Immature natural killer cell (primary cell): Measurements from ENCODE around the gene EIF4B. TPM values are rescaled to one million over a fixed set of nuclear protein-coding genes. Genes with fewer than 3 reads are reported as not detected.
"Not testable (repeated sequence)": the region's sequence is repeated elsewhere in the genome, so short reads cannot be mapped to it uniquely, and the experiment has no call there.

Source experiments
- DNase-seq, 3 donors: peaks; one replicate each; pipeline ENCODE4 v3.0.0; 2022; ENCODE audit warnings: mixed read lengths in 1 of 3
- H3K27ac Mint-ChIP-seq, 6 donors: one replicate each; pipeline ENCODE4 v1.8.0; 2020; ENCODE audit warnings: mixed read lengths in 6 of 6, mild to moderate bottlenecking in 5 of 6, inconsistent platforms in 4 of 6, moderate library complexity in 3 of 6
- H3K27me3 Mint-ChIP-seq, 3 donors: one replicate each; pipeline ENCODE4 v1.8.0; 2020 to 2021; ENCODE audit warnings: low read depth in 3 of 3, mild to moderate bottlenecking in 3 of 3, mixed read lengths in 3 of 3, moderate library complexity in 3 of 3, inconsistent platforms in 1 of 3
- H3K36me3 Mint-ChIP-seq, 3 donors: one replicate each; pipeline ENCODE4 v1.8.0; 2020; ENCODE audit warnings: mixed read lengths in 3 of 3, inconsistent platforms in 2 of 3, mild to moderate bottlenecking in 2 of 3
- H3K4me1 Mint-ChIP-seq, 2 donors: one replicate each; pipeline ENCODE4 v1.8.0; 2020; ENCODE audit warnings: inconsistent platforms in 2 of 2, mild to moderate bottlenecking in 2 of 2, mixed read lengths in 2 of 2, moderate library complexity in 1 of 2
- H3K4me3 Mint-ChIP-seq, 5 donors: one replicate each; pipeline ENCODE4 v1.8.0; 2020; ENCODE audit warnings: mild to moderate bottlenecking in 5 of 5, mixed read lengths in 5 of 5, inconsistent platforms in 3 of 5, moderate library complexity in 3 of 5
- H3K9me3 Mint-ChIP-seq, 6 donors: one replicate each; pipeline ENCODE4 v1.8.0; 2020; ENCODE audit warnings: mild to moderate bottlenecking in 6 of 6, mixed read lengths in 6 of 6, inconsistent platforms in 4 of 6, moderate library complexity in 3 of 6
- polyA plus RNA-seq, 3 donors: library from polyadenylated mRNA; unstranded; fragments of 300-500 nt; fragmentation: Illumina TruSeq; gene quantifications; one replicate each; pipeline ENCODE4 v1.2.3, GENCODE V29; 2021

EIF4B gene
- polyA plus RNA-seq, 3 donors from 2014 or later = 57.2 to 83.4 (median 69.2) TPM

DNA sequence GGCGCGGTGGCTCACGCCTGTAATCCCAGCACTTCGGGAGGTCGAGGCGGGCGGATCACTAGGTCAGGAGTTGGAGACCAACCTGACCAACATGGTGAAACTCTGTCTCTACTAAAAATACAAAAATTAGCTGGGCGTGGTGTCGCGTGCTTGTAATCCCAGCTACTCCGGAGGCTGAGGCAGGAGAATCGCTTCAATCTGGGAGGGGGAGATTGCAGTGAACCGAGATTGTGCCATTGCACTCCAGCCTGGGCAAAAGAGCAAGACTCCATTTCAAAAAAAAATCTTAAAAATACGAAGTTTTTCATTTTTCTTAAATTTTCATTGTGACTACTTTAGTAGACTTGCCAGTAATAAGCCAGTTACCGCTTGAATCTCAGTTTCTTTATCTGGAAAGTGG lies 2.5 kb downstream of the EIF4B start:
- Mint-ChIP-seq H3K4me3 (peak overlapping the region; percentile 7 to 72 (median 34)), H3K27ac (peak overlapping the region in 2 of 6 donors; percentile 55 to 75), H3K4me1 (peaks cover 69 to 70% of the 10 kb centered on the region in 2 donors), H3K27me3 (peaks cover 11 to 16% (median 16%) of the 10 kb centered on the region in 3 donors)
- DNase-seq, H3K36me3 Mint-ChIP-seq, H3K9me3 Mint-ChIP-seq: not testable (repeated sequence)

DNA sequence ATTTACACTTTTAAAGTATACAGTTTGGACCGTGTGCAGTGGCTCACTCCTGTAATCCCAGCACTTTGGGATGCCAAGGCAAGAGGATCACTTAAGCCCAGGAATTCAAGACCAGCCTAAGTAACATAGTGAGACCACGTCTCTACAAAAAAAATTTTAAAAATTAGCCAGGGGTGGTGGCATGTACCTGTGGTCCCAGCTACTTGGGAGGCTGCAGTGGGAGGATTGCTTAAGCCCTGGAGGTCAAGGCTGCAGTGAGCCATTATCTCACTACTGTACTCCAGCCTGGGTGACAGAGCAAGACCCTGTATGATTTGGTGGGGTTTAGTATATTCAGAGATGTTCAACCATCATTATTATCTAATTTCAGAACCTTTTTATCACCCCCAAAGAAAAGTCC lies 4.7 kb downstream of the EIF4B start:
- Mint-ChIP-seq H3K4me1 (peaks cover 72 to 83% of the 10 kb centered on the region in 2 donors), H3K4me3 (no peak overlapping the region), H3K27me3 (peaks cover 11 to 14% (median 13%) of the 10 kb centered on the region in 3 donors), H3K36me3 (no peaks in the 10 kb centered on the region), H3K27ac (no peak overlapping the region), H3K9me3 (no peaks in the 10 kb centered on the region)
- no peak for DNase-seq

DNA sequence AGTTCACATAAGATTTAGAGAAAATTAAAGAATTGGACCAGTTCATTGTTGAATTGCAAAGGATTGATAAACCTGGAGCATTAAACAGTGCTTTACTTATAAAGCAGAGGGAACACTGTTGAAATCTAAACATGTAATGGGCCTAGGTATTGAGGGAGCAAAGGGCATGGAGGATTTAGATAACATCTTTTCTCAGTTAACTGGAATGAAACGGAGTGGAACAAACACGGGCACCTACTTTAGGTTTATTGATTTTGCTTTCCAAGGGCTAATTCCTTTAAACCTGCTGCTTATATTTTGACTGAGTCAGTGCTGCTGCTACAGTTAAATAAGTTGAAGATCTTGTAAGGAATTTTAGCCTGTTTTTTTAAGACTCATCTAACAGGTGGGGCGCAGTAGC lies 5.6 kb downstream of the EIF4B start:
- H3K36me3 Mint-ChIP-seq = no peaks in the 10 kb centered on the region
- DNase-seq = no peak
- peak overlapping the region in 1 of 6 donors; percentile 1 for H3K27ac Mint-ChIP-seq
- H3K4me1 Mint-ChIP-seq = peaks cover 67 to 82% of the 10 kb centered on the region in 2 donors
- H3K27me3 Mint-ChIP-seq = peaks cover 1 to 5% (median 4%) of the 10 kb centered on the region in 3 donors
- no peaks in the 10 kb centered on the region for H3K9me3 Mint-ChIP-seq
- no peak overlapping the region for H3K4me3 Mint-ChIP-seq

DNA sequence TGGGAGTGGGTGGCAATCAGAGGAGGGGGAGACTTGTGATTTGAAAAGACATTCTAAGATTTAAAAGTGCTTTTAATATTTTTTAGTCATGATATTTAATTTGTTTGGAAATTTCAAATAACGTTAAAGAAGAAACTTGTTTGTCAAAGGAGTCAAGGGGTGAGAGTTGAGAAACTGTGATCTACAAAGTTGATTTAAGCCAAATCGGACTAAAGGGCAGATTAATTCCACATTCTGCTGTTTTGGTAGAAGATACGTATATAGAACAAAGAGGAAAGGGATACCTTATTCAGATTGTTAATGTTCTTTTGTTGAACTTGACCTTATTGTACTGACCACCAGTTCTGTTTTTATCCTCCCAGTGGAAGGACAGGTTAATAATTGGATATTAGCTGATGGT lies 6.7 kb downstream of the EIF4B start:
- H3K36me3 Mint-ChIP-seq = peaks cover 0 to 6% (median 4%) of the 10 kb centered on the region in 3 donors
- DNase-seq = no peak
- H3K27me3 Mint-ChIP-seq = peaks cover 1 to 3% (median 2%) of the 10 kb centered on the region in 3 donors
- no peak overlapping the region for H3K27ac Mint-ChIP-seq
- no peaks in the 10 kb centered on the region for H3K9me3 Mint-ChIP-seq
- peaks cover 60 to 72% of the 10 kb centered on the region in 2 donors for H3K4me1 Mint-ChIP-seq
- H3K4me3 Mint-ChIP-seq = no peak overlapping the region

DNA sequence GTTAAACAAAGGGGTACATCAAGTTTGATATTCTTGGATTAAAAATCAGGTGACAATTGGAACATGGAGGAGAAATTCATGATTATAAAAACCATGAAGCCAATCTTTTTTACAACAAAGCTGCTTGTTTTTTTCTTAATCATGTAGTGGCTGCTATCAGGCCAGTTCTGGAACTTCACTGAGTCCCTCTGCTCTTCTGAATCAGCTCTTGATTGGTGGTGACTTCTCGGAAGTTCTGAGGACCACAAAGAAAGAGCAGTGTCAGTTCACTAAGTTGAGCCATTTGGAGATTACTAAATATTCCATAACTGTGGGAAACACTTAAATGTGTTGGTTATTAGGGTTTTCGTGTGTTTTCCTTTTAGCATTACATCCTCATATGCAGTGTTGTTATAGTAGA lies 8.5 kb downstream of the EIF4B start:
- peaks cover 4 to 17% (median 8%) of the 10 kb centered on the region in 3 donors for H3K36me3 Mint-ChIP-seq
- H3K27ac Mint-ChIP-seq = peak overlapping the region in 5 of 6 donors; percentile 11 to 61 (median 51)
- no peak for DNase-seq
- H3K27me3 Mint-ChIP-seq = no peaks in the 10 kb centered on the region
- H3K4me1 Mint-ChIP-seq = peaks cover 47 to 58% of the 10 kb centered on the region in 2 donors
- no peak overlapping the region for H3K4me3 Mint-ChIP-seq
- no peaks in the 10 kb centered on the region for H3K9me3 Mint-ChIP-seq

DNA sequence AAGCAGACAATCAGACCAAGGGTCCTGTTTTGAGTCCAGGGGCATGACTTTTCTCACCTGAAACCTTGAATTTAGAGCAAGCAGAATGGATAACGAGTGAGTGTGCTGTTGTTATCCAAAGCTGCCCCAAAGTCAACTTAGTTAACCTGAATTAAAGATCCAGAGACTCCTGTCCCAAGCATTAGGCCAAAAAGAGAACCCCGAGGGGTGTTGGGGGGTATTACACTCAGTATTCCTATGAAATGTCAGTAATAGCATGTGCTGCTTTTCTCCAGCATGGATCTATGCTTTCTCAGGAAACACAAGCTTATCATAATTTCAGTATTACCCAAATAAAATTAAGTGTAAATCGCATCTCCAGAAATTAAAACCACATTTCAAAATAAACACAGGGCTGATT lies 19.0 kb downstream of the EIF4B start:
- peaks cover 0 to 3% (median 0%) of the 10 kb centered on the region in 3 donors for H3K27me3 Mint-ChIP-seq
- no peaks in the 10 kb centered on the region for H3K9me3 Mint-ChIP-seq
- no peak overlapping the region for H3K4me3 Mint-ChIP-seq
- no peak overlapping the region for H3K27ac Mint-ChIP-seq
- H3K4me1 Mint-ChIP-seq = no peaks in the 10 kb centered on the region
- peaks cover 31 to 47% (median 40%) of the 10 kb centered on the region in 3 donors for H3K36me3 Mint-ChIP-seq
- no peak for DNase-seq

DNA sequence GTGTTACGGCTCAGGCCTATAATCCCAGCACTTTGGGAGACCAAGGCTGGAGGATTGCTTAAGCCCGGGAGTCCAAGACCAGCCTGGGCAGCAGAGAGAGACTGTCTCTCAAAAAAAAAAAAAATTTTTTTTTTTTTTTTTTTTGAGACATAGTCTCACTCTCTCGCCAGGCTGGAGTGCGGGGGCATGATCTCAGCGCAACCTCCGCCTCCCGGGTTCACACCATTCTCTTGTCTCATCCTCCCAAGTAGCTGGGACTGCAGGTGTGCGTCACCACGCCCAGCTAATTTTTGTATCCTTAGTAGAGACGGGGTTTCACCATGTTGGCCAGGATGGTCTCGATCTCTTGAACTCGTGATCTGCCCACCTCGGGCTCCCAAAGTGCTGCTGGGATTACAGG lies 20.8 kb downstream of the EIF4B start:
- not testable (repeated sequence) for H3K27ac Mint-ChIP-seq, H3K27me3 Mint-ChIP-seq, DNase-seq, H3K9me3 Mint-ChIP-seq, H3K4me3 Mint-ChIP-seq, H3K4me1 Mint-ChIP-seq
- peaks cover 33 to 53% (median 39%) of the 10 kb centered on the region in 3 donors for H3K36me3 Mint-ChIP-seq

DNA sequence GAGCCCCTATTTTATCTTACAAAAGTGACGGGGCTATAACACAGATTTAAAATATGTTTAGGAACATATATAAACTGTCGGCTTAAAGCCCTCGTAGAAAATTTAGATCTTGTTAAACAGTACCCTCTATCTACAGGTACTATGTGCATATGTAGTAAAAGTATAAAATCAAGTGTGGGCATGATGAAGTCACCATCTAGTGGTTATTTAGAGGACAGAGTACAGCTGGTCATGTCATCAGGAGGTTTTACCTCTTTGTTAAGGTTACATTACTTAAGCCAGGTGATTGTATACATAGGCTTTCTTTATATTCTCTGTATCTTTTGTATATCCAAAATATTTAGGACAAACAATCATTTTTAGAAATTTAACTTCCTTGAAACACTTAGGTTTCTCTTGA lies 25.4 kb downstream of the EIF4B start:
- Mint-ChIP-seq H3K36me3 (peaks cover 24 to 57% (median 34%) of the 10 kb centered on the region in 3 donors), H3K9me3 (no peaks in the 10 kb centered on the region), H3K4me1 (peaks cover 0 to 10% of the 10 kb centered on the region in 2 donors), H3K27ac (no peak overlapping the region), H3K4me3 (no peak overlapping the region), H3K27me3 (peaks cover 0 to 6% (median 3%) of the 10 kb centered on the region in 3 donors)
- no peak for DNase-seq

DNA sequence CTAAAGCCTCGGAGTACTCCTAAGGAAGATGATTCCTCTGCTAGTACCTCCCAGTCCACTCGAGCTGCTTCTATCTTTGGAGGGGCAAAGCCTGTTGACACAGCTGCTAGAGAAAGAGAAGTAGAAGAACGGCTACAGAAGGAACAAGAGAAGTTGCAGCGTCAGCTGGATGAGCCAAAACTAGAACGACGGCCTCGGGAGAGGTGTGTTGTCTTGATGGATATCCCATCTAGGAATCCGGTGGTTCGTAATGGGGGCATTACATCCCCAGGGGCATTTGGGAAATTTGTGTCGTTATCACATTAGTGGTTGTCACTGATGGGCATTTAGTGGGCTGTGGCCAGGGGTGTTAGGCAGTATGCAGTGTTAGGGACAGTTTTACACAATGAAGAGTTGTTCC lies 27.6 kb downstream of the EIF4B start:
- H3K27ac Mint-ChIP-seq = peak overlapping the region in 1 of 6 donors; percentile 31
- not testable (repeated sequence) for H3K27me3 Mint-ChIP-seq, H3K4me3 Mint-ChIP-seq, DNase-seq, H3K9me3 Mint-ChIP-seq
- peaks cover 8 to 15% of the 10 kb centered on the region in 2 donors for H3K4me1 Mint-ChIP-seq
- H3K36me3 Mint-ChIP-seq = peaks cover 16 to 63% (median 39%) of the 10 kb centered on the region in 3 donors

DNA sequence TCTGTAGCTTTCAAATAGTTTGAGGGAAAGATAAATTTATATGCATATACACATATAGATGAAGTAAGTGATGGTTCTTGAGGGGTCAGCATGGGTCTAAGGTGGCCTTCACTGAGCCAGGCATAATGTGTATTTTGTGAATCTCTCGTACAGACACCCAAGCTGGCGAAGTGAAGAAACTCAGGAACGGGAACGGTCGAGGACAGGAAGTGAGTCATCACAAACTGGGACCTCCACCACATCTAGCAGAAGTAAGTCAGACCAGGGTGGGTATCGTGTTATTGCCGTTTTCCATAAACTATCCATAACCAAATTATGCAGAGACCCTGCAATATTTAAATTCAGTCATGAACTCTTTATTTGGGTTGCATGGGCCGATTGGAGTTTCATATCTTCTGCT lies 28.2 kb downstream of the EIF4B start:
- no peak for DNase-seq
- H3K27ac Mint-ChIP-seq = peak overlapping the region in 2 of 6 donors; percentile 66 to 67
- no peaks in the 10 kb centered on the region for H3K9me3 Mint-ChIP-seq
- peaks cover 0 to 10% (median 0%) of the 10 kb centered on the region in 3 donors for H3K27me3 Mint-ChIP-seq
- H3K36me3 Mint-ChIP-seq = peaks cover 20 to 64% (median 44%) of the 10 kb centered on the region in 3 donors
- no peak overlapping the region for H3K4me3 Mint-ChIP-seq
- peaks cover 12 to 19% of the 10 kb centered on the region in 2 donors for H3K4me1 Mint-ChIP-seq

DNA sequence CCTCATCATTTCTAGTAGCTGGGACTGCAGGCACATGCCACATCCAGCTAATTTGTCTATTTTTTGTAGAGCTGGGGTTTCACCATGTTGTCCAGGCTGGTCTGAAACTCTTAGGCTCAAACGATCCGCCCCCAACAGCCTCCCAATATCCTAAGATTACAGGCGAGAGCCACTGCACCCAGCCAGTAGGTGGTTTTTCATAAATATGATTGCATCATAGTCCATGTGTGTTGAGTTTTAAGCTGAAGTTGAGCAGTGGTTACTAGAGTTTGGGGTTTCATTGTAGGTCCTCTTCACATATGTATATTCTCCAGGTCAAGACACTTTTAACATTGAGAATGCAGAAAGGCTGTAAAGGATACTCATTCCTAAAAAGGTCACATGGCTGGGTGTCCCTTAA lies 30.5 kb downstream of the EIF4B start:
- Mint-ChIP-seq H3K27ac (no peak overlapping the region), H3K36me3 (peaks cover 12 to 56% (median 42%) of the 10 kb centered on the region in 3 donors), H3K4me1 (peaks cover 12 to 19% of the 10 kb centered on the region in 2 donors), H3K4me3 (no peak overlapping the region), H3K9me3 (no peaks in the 10 kb centered on the region), H3K27me3 (peaks cover 0 to 4% (median 0%) of the 10 kb centered on the region in 3 donors)
- DNase-seq = no peak

DNA sequence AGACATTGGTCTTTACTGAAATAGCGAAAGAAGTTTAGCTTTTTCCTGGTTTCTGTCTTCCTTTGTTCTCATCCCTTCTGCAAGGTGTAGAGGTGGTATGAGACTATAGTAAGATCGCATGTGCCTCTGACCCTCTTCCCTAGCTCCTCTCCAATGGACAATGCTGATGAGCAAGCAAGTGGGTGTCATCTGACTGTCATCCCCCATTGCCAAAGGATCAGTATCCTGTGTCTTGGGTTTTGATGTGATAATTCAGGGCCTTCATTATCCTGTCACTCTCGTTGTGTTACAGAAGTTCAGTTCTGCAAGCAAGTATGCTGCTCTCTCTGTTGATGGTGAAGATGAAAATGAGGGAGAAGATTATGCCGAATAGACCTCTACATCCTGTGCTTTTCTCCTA lies 33.6 kb downstream of the EIF4B start:
- Mint-ChIP-seq H3K36me3 (peaks cover 12 to 34% (median 24%) of the 10 kb centered on the region in 3 donors), H3K9me3 (no peaks in the 10 kb centered on the region), H3K27ac (peak overlapping the region in 2 of 6 donors; percentile 31 to 45), H3K27me3 (peaks cover 0 to 6% (median 4%) of the 10 kb centered on the region in 3 donors), H3K4me1 (peaks cover 9 to 15% of the 10 kb centered on the region in 2 donors), H3K4me3 (no peak overlapping the region)
- no peak for DNase-seq

DNA sequence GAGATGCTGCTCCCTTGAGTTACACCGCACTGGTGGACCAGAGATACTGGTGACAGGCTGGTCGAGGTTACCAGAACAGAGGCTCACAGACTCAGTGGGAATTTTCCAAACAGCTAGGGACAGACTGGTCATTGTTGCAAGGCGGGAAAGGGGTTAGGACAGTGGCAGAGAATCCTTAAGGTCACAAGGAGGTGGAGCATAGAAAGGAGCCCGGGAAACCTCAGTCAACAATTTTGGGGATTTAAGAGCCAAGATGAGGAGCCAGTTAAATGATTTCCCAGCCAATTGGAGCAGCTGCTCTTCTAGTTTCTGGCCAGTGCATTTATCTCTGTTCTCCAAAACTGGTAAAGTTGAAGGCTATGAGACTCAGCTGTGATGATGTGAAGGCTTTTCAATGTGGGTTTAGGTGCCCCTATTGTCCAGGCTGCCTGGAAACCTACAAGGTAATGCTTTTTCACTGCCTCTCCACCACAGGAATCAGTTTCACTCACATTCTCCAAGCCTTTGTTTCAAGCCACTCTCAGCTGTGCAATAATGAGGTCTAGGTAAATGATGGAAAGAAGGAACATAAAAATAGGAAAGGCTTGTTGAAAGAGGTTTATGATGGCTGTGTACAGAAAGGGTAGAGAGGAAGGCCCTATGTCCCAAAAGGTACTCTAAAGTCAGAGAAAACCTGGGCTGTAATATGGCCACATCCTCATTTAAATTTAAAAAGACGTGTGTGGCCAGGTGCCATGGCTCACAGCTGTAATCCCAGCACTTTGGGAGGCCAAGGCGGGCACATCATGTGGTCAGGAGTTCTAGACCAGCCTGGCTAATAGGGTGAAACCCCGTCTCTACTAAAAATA lies 36.6 kb downstream of the EIF4B start:
- no peak overlapping the region for H3K4me3 Mint-ChIP-seq
- H3K27me3 Mint-ChIP-seq = peaks cover 5 to 12% (median 11%) of the 10 kb centered on the region in 3 donors
- peaks cover 21 to 25% of the 10 kb centered on the region in 2 donors for H3K4me1 Mint-ChIP-seq
- peak overlapping the region in 2 of 6 donors; percentile 11 to 48 for H3K27ac Mint-ChIP-seq
- H3K9me3 Mint-ChIP-seq = no peaks in the 10 kb centered on the region
- DNase-seq = no peak
- peaks cover 7 to 17% (median 15%) of the 10 kb centered on the region in 3 donors for H3K36me3 Mint-ChIP-seq

DNA sequence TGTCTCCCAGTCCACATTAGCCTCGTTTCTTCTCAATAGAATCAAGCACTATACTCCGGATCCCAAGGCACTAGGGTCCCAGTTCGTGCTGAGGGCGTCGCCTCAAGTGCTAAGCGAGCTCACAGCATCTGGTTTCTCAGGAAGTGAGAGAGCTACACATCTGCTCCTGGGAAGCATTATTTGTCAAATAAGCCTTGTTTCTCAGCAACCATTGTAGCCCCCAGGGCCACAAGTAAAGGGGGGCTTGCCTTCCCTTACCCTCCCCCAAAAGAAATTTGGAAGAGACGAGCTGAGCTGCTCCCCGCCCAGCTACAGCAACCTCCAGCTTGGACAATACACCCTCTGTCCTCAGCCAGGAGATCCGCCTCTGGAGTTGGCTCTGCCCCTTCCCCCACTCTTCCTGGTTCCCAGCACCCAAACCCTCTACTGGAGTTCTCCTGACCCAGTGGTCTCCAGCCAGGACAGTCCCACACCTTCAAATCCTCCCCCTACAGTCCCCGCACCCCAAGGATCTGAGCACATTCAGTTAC lies 37.9 kb downstream of the EIF4B start:
- peaks cover 14 to 15% of the 10 kb centered on the region in 2 donors for H3K4me1 Mint-ChIP-seq
- H3K4me3 Mint-ChIP-seq = no peak overlapping the region
- no peak for DNase-seq
- peak overlapping the region in 1 of 6 donors; percentile 49 for H3K27ac Mint-ChIP-seq
- H3K27me3 Mint-ChIP-seq = peaks cover 5 to 11% (median 8%) of the 10 kb centered on the region in 3 donors
- peaks cover 1 to 6% (median 6%) of the 10 kb centered on the region in 3 donors for H3K36me3 Mint-ChIP-seq
- H3K9me3 Mint-ChIP-seq = no peaks in the 10 kb centered on the region
